Esophagus muscularis mucosa (tissue), 4 donors: ENCODE data around the gene CDKN2B-AS1.

Experiments
- EP300 ChIP-seq: sonication (generic); formaldehyde crosslinking; IDR thresholded peaks from one replicate; pipeline ENCODE4 v1.6.1; 2017; ENCODE audit warnings: antibody characterized with exemption
- POLR2AphosphoS5 ChIP-seq, 2 donors: sonication (generic); formaldehyde crosslinking; IDR thresholded peaks; one replicate each; pipeline ENCODE4 v1.6.1; 2017; ENCODE audit warnings: antibody characterized with exemption in 2 of 2
- TF ChIP-seq, protein P1 (sequence below), 3 experiments: fragments of 200-600 bp in 2 of 3; fragments of 450-650 bp in 1 of 3; sonication (generic) in 2 of 3; IDR thresholded peaks; one replicate each; pipeline ENCODE4 v1.5.1; 2017 to 2019; ENCODE audit warnings: antibody characterized with exemption in 3 of 3, mild to moderate bottlenecking in 2 of 3, moderate library complexity in 1 of 3

DNA sequence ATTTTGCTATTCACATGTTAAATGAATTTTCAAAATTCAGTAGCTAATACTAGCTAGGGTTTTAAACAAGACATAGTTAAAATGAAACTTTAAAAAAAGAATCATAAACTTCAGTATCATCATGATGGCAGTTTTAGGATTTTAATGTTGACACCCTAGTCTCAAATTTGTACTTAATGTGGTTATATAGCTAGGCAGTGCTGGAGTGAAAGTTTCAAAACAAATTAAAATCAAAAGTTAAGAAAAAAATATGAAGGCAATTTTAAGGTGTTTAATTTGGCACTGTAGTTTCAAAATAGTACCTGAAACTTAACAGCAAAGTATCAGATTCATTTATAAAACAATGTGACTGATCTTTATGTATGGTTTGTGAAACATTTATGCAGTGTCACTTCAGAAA is 33.8 kb downstream of the CDKN2B-AS1 start:
- TF ChIP-seq, protein P1, sequence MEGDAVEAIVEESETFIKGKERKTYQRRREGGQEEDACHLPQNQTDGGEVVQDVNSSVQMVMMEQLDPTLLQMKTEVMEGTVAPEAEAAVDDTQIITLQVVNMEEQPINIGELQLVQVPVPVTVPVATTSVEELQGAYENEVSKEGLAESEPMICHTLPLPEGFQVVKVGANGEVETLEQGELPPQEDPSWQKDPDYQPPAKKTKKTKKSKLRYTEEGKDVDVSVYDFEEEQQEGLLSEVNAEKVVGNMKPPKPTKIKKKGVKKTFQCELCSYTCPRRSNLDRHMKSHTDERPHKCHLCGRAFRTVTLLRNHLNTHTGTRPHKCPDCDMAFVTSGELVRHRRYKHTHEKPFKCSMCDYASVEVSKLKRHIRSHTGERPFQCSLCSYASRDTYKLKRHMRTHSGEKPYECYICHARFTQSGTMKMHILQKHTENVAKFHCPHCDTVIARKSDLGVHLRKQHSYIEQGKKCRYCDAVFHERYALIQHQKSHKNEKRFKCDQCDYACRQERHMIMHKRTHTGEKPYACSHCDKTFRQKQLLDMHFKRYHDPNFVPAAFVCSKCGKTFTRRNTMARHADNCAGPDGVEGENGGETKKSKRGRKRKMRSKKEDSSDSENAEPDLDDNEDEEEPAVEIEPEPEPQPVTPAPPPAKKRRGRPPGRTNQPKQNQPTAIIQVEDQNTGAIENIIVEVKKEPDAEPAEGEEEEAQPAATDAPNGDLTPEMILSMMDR (IDR thresholded peaks at IDR 0.05): no peak
- no peak for TF ChIP-seq POLR2AphosphoS5 (IDR thresholded peaks at IDR 0.05)
- TF ChIP-seq EP300: no peak
